Gastrocnemius medialis (tissue), 4 donors: ENCODE results near the gene RNASEH1. TPM values are rescaled to one million over a fixed set of nuclear protein-coding genes. Genes with fewer than 3 reads are reported as not detected.

ENCODE experiments used
- ATAC-seq, 2 donors: fragments of 150-250 bp; one replicate each; pipeline ENCODE4 v1.9.1; 2016
- DNase-seq, 2 donors: peaks; one replicate each; pipeline ENCODE4 v3.0.0-alpha.2; 2019
- H3K27ac ChIP-seq, 4 donors: fragments of 200-600 bp; sonication (generic); 1 replicate in 1 of 4; 2 replicates in 3 of 4; pipeline ENCODE4 v1.5.1; 2016 to 2018; ENCODE audit warnings: mild to moderate bottlenecking in 2 of 4, moderate library complexity in 1 of 4
- H3K27me3 ChIP-seq, 3 donors: fragments of 200-600 bp; sonication (generic) in 2 of 3; 1 replicate in 1 of 3; 2 replicates in 2 of 3; pipeline versions ENCODE4 v1.5.1 to v1.6.0; 2016 to 2019; ENCODE audit warnings: mild to moderate bottlenecking in 1 of 3, moderate library complexity in 1 of 3
- H3K36me3 ChIP-seq, 2 donors: fragments of 200-600 bp; sonication (generic) in 1 of 2; one replicate each; pipeline ENCODE4 v1.5.1; 2017 to 2018
- H3K4me1 ChIP-seq, 2 donors: fragments of 200-600 bp; sonication (generic) in 1 of 2; one replicate each; pipeline ENCODE4 v1.5.1; 2016 to 2017; ENCODE audit warnings: mild to moderate bottlenecking in 2 of 2
- H3K4me3 ChIP-seq, 4 donors: fragments of 200-600 bp; sonication (generic) in 3 of 4; 1 replicate in 1 of 4; 2 replicates in 3 of 4; pipeline ENCODE4 v1.5.1; 2016 to 2019; ENCODE audit warnings: mild to moderate bottlenecking in 2 of 4
- H3K9me3 ChIP-seq, 3 donors: fragments of 200-600 bp; sonication (generic) in 2 of 3; 1 replicate in 1 of 3; 2 replicates in 2 of 3; pipeline ENCODE4 v1.5.1; 2016 to 2019
- CTCF ChIP-seq, 5 experiments: fragments of 450-650 bp in 3 of 5; fragments of 200-600 bp in 2 of 5; sonication (generic) in 2 of 5; IDR thresholded peaks in 4 of 5; conservative IDR thresholded peaks in 1 of 5; 1 replicate in 4 of 5; 2 replicates in 1 of 5; pipeline ENCODE4 v1.5.1; 2016 to 2019; ENCODE audit warnings: antibody characterized with exemption in 5 of 5, mild to moderate bottlenecking in 3 of 5, moderate library complexity in 3 of 5
- POLR2A ChIP-seq, 2 donors: fragments of 450-650 bp; IDR thresholded peaks; one replicate each; pipeline ENCODE4 v1.6.1; 2017; ENCODE audit warnings: antibody characterized with exemption in 2 of 2, mild to moderate bottlenecking in 2 of 2, moderate library complexity in 2 of 2
- in situ Hi-C, 4 donors: fragments of 200-750 bp; cut with MboI; loops; one replicate each; pipeline versions ENCODE4 v1.15.0 to v1.8.0; 2017; ENCODE audit warnings: low sequenced_read_pairs in 4 of 4
- intact Hi-C: fragments of 100-400 bp; cut with DNase I; formaldehyde crosslinking; loops from one replicate; pipeline ENCODE4 v1.15.1; 2023; ENCODE audit warnings: low total_unique reads
- total RNA-seq, 4 donors: library from RNA; depleted of rRNA; stranded (reverse); fragments of >200 nt; gene quantifications; one replicate each; pipeline versions ENCODE4 v1.1.0 to v1.2.3, GENCODE V29; 2016

Gene RNASEH1
- total RNA-seq, 4 donors from 2014 or later = 20.6 to 27.4 (median 23.6) TPM

DNA sequence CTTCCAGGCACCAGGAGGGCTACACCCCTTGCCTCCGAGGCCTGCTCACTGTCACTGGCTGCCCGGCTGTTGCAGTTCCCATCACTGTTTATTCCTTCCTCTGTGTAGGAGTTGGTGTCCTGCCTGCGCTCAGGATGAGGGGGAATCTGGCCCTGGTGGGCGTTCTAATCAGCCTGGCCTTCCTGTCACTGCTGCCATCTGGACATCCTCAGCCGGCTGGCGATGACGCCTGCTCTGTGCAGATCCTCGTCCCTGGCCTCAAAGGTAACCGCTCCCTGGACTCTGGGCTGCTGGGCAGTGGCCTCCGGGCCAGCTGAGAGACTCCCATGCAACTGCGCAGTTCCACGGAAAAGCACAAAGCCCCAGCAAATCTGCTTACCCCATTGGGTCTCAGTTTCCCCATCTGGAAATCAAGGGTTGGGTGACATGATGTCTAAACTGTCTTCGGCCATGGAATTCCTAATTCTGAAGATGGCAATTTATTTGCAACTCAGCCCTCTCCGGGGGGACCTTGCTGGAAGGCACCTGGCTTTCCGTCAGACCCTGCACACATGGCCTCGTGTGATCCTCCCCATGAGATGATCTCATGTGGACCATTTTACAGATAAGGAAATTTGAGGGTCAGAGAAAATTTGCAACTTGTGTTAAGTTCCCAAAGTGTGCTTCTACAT, 46.2 kb upstream of the RNASEH1 start:
- intact Hi-C loops = no loop called here
- Histone ChIP-seq H3K27me3 (peaks cover 0 to 4% (median 2%) of the 10 kb centered on the region in 3 donors), H3K4me3 (no peak overlapping the region), H3K4me1 (no peaks in the 10 kb centered on the region), H3K9me3 (no peaks in the 10 kb centered on the region), H3K27ac (no peak overlapping the region), H3K36me3 (no peaks in the 10 kb centered on the region)
- TF ChIP-seq CTCF (IDR thresholded peaks at IDR 0.05 in 4 of 5, conservative IDR thresholded peaks at IDR 0.05 in 1 of 5) (no peak), POLR2A (IDR thresholded peaks at IDR 0.05) (no peak)
- no peak for DNase-seq
- in situ Hi-C loops = no loop called here
- no peak for ATAC-seq

DNA sequence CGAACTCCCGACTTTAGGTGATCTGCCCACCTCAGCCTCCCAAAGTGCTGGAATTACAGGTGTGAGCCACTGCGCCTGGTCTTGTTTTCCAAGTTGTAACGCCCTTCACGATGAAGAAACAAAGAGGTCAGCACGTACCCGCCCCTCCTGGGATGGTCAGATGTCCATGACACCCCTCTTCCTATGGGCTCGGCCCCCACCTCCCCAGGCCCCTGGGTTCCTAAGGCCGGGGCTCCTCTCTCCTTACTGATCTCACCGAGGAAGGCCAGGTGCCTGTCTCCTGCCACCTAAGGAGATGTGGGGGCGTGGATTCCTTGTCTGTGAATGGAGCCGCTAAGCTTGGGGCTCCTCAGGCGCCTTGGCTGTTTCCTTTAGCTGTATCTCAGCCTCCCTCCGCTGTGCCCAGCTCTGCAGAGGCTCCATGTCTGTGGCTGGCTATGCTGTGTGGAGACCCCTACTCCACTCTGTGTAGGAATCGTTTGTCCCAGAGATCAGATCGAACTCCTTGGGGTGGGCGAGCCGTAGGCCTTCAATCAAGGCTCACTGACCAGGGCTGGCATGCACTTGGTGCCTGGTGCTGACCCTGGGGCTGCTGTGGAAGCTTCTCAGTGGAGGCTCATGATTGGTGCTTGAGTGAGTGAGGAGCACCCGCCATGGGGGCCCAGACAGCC, 45.5 kb upstream of the RNASEH1 start:
- no peak for DNase-seq

DNA sequence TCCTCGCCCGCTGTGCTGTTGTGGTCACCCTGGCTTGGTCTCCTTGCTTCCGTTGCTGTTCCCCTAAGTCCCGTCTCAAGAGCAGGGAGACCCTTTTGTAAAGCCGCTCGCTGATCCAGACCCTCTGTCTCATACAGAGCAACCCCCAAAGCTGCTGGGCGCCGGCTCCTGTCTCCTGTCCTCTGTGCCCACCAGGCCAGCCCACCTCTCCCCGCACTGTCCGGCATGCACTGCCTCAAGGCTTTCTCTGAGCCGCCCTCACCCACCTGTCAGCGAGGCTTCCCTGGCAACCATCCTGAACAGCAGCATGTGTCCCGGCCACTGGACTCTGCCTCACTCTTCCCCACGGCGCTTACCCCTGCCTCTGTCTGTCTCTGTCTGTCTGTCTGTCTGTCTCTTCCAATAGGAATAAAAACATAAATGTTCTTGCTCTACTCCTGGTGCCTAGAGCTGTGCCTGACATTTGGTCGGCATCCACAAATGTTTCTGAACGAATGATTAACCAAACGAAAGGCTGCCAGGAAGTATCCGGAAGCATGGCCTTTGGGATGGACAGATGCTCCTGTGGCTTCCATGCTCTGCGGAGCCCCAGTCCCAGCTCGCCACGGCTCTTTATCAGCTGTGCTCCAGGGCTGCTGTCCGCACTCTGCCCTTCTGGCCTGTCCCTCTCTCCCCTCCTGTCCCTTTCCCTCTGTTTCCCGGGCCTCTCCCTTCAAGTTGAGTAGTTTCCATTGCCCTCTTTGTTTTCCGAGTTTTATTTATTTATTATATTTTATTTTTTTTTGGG, 44.6 kb upstream of the RNASEH1 start:
- no peaks in the 10 kb centered on the region for H3K4me1 ChIP-seq
- H3K36me3 ChIP-seq = no peaks in the 10 kb centered on the region
- H3K27ac ChIP-seq = no peak overlapping the region
- H3K4me3 ChIP-seq = no peak overlapping the region
- in situ Hi-C loops (no loop called here), intact Hi-C loops (no loop called here)
- no peak for DNase-seq
- H3K27me3 ChIP-seq = peaks cover 0 to 4% (median 2%) of the 10 kb centered on the region in 3 donors
- H3K9me3 ChIP-seq = no peaks in the 10 kb centered on the region
- TF ChIP-seq POLR2A (IDR thresholded peaks at IDR 0.05) = no peak
- TF ChIP-seq CTCF (IDR thresholded peaks at IDR 0.05 in 4 of 5, conservative IDR thresholded peaks at IDR 0.05 in 1 of 5) = no peak
- ATAC-seq = no peak

More for the DNA sequence above, 45.5 kb upstream of the RNASEH1 start:
- Histone ChIP-seq H3K27ac (no peak overlapping the region), H3K9me3 (no peaks in the 10 kb centered on the region), H3K27me3 (peaks cover 0 to 4% (median 2%) of the 10 kb centered on the region in 3 donors), H3K4me1 (no peaks in the 10 kb centered on the region), H3K4me3 (no peak overlapping the region), H3K36me3 (no peaks in the 10 kb centered on the region)
- ATAC-seq = no peak
- TF ChIP-seq CTCF (IDR thresholded peaks at IDR 0.05 in 4 of 5, conservative IDR thresholded peaks at IDR 0.05 in 1 of 5) (no peak), POLR2A (IDR thresholded peaks at IDR 0.05) (no peak)
- in situ Hi-C loops = no loop called here
- intact Hi-C loops = no loop called here

DNA sequence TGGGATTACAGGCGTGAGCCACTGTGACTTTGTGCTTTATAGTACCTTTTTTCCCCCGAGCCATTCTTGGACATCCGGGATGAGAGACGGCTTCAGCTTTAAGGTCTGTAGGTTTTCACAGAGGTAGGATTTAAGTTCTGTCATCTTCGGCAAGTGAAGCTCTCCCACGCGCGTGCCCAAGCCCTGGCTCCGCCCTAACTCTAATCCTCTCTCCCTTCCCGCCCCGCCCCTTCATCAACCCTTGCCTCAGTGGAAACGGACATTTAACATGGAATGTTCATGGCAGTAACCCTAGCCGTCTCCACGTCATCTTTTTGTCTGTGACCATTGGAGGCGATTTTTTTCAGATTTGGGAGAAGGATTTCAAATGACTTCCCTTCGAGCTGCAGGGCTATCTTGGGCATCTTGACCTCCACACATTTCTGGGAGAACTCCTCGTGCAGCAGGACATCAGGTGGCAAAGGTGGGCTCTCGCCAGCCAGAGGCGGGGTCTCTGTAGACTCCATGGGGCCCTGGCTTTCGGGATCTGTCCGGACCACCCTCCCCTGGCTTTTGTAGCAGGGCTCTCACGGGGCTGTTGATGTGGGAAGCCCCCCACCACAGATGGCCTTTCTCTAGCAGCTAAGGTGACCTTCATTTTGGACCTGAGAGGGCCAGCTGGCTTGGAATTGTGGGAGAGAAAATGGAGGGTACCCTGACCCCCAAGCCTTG, 43.6 kb upstream of the RNASEH1 start:
- Histone ChIP-seq H3K9me3 (no peaks in the 10 kb centered on the region), H3K36me3 (no peaks in the 10 kb centered on the region), H3K4me3 (no peak overlapping the region), H3K4me1 (no peaks in the 10 kb centered on the region), H3K27me3 (peaks cover 0 to 4% (median 2%) of the 10 kb centered on the region in 3 donors), H3K27ac (no peak overlapping the region)
- no peak for TF ChIP-seq CTCF (IDR thresholded peaks at IDR 0.05 in 4 of 5, conservative IDR thresholded peaks at IDR 0.05 in 1 of 5)
- TF ChIP-seq POLR2A (IDR thresholded peaks at IDR 0.05) = no peak
- no peak for DNase-seq
- in situ Hi-C loops (no loop called here), intact Hi-C loops (no loop called here)
- no peak for ATAC-seq
